CD4-positive, alpha-beta T cell treated with Interleukin-1 beta for 1 hour (primary cell): Measurements from ENCODE around the gene TENT4B.
A peak's percentile ranks its signal among the peaks of the same experiment; 100 is the strongest.
"Not testable (repeated sequence)": the region's sequence is repeated elsewhere in the genome, so short reads cannot be mapped to it uniquely, and the experiment has no call there.

ENCODE experiments used
- DNase-seq, 2 donors: peaks; one replicate each; pipeline ENCODE4 v3.0.0-alpha.2; 2020 to 2022

Gene TENT4B

GRCh38 chr16:50152807-50153595 is at the start of gene TENT4B:
Gene TENT4B (plus strand): TSS chr16:50153306. CDS start chr16:50153622, 316 bp downstream.
- peak; percentile 89 to 91 for DNase-seq

GRCh38 chr16:50103764-50104163 is 49.3 kb upstream of the TENT4B start:
- no peak for DNase-seq

GRCh38 chr16:50114357-50115129 is 38.6 kb upstream of the TENT4B start:
- DNase-seq, result no peak

- DNase-seq, result no peak
Observed at GRCh38 chr16:50120711-50121110, 32.4 kb upstream of the TENT4B start.

GRCh38 chr16:50121278-50121677 is 31.8 kb upstream of the TENT4B start:
- DNase-seq, result no peak

- DNase-seq, result peak in 1 of 2 donors; percentile 16
Observed at GRCh38 chr16:50121721-50122445, 31.2 kb upstream of the TENT4B start.

GRCh38 chr16:50123417-50123816 is 29.7 kb upstream of the TENT4B start:
- DNase-seq, result no peak

GRCh38 chr16:50124769-50125168 is 28.3 kb upstream of the TENT4B start:
- no peak for DNase-seq

GRCh38 chr16:50126183-50126582 is 26.9 kb upstream of the TENT4B start:
- DNase-seq, result no peak

- not testable (repeated sequence) for DNase-seq
Observed at GRCh38 chr16:50132571-50132970, 20.5 kb upstream of the TENT4B start.

GRCh38 chr16:50133214-50133613 is 19.9 kb upstream of the TENT4B start:
- no peak for DNase-seq

- no peak for DNase-seq
Observed at GRCh38 chr16:50136399-50136798, 16.7 kb upstream of the TENT4B start.

GRCh38 chr16:50137268-50137667 is 15.8 kb upstream of the TENT4B start:
- DNase-seq, result no peak

- DNase-seq, result no peak
Observed at GRCh38 chr16:50139580-50139979, 13.5 kb upstream of the TENT4B start.

GRCh38 chr16:50144211-50144610 is 8.9 kb upstream of the TENT4B start:
- no peak for DNase-seq

- DNase-seq, result no peak
Observed at GRCh38 chr16:50146479-50147435, 6.3 kb upstream of the TENT4B start.

- DNase-seq, result no peak
Observed at GRCh38 chr16:50151322-50151721, 1.8 kb upstream of the TENT4B start.

- DNase-seq, result no peak
Observed at GRCh38 chr16:50151756-50152155, 1.4 kb upstream of the TENT4B start.

GRCh38 chr16:50152351-50152806 is 727 bp upstream of the TENT4B start:
- peak; percentile 65 to 69 for DNase-seq

- peak in 1 of 2 donors; percentile 19 for DNase-seq
Observed at GRCh38 chr16:50153596-50154419, 702 bp downstream of the TENT4B start.

GRCh38 chr16:50154420-50154950 is 1.4 kb downstream of the TENT4B start:
- DNase-seq, result peak in 1 of 2 donors; percentile 6
